ENCODE data around the gene DEGS2.
"Not testable (repeated sequence)": the region's sequence is repeated elsewhere in the genome, so short reads cannot be mapped to it uniquely, and the experiment has no call there.

- not testable (repeated sequence) for TF ChIP-seq CTCF (IDR thresholded peaks at IDR 0.05; ENCODE audit: borderline replicate concordance, extremely low read depth, low read length, poor library complexity, severe bottlenecking); EZH2 (IDR thresholded peaks at IDR 0.05; ENCODE audit: borderline replicate concordance, low read depth, low read length, severe bottlenecking)
These were observed 21.2 kb upstream of the DEGS2 start for GRCh38 chr14:100180671-100181070.
